Stimulated activated CD4-positive, alpha-beta T cell treated with anti-CD3 and anti-CD28 coated beads, TNF-alpha, amount 100 ng/mL, for 48 hours (primary cell): ENCODE results near the gene CYB561A3.

Experiments used
- DNase-seq, 3 donors: peaks; one replicate each; pipeline ENCODE4 v3.0.0-alpha.2; 2020; ENCODE audit warnings: low read depth in 3 of 3

Gene CYB561A3

GRCh38 chr11:61369372-61370348, 8.0 kb upstream of the CYB561A3 start:
- DNase-seq: no peak

GRCh38 chr11:61368646-61369045, 7.0 kb upstream of the CYB561A3 start:
- DNase-seq: no peak

GRCh38 chr11:61367406-61367805, 5.7 kb upstream of the CYB561A3 start:
- DNase-seq: no peak

- DNase-seq: no peak
Observed at GRCh38 chr11:61364012-61364675, 2.5 kb upstream of the CYB561A3 start.

- DNase-seq: peak in 1 of 3 donors; percentile 8
Observed at GRCh38 chr11:61362542-61362875, 827 bp upstream of the CYB561A3 start.

GRCh38 chr11:61361237-61361740, 393 bp downstream of the CYB561A3 start:
- peak in 1 of 3 donors; percentile 15 for DNase-seq

GRCh38 chr11:61359516-61359915, 2.2 kb downstream of the CYB561A3 start:
- no peak for DNase-seq

- no peak for DNase-seq
Observed at GRCh38 chr11:61358566-61358965, 3.1 kb downstream of the CYB561A3 start.

- no peak for DNase-seq
Observed at GRCh38 chr11:61357894-61358239, 3.8 kb downstream of the CYB561A3 start.

- no peak for DNase-seq
Observed at GRCh38 chr11:61357233-61357893, 4.3 kb downstream of the CYB561A3 start.

GRCh38 chr11:61356706-61357105, 5.0 kb downstream of the CYB561A3 start:
- no peak for DNase-seq

- no peak for DNase-seq
Observed at GRCh38 chr11:61354208-61354607, 7.5 kb downstream of the CYB561A3 start.

- DNase-seq: no peak
Observed at GRCh38 chr11:61353131-61354067, 8.3 kb downstream of the CYB561A3 start.

GRCh38 chr11:61352038-61352437, 9.6 kb downstream of the CYB561A3 start:
- no peak for DNase-seq

GRCh38 chr11:61350803-61351202, 10.9 kb downstream of the CYB561A3 start:
- no peak for DNase-seq

GRCh38 chr11:61350336-61350735, 11.3 kb downstream of the CYB561A3 start:
- no peak for DNase-seq

GRCh38 chr11:61349916-61350315, 11.8 kb downstream of the CYB561A3 start:
- DNase-seq: no peak

GRCh38 chr11:61349189-61349751, 12.4 kb downstream of the CYB561A3 start:
- DNase-seq: no peak

- no peak for DNase-seq
Observed at GRCh38 chr11:61347916-61348461, 13.7 kb downstream of the CYB561A3 start.

- DNase-seq: no peak
Observed at GRCh38 chr11:61345954-61346843, 15.5 kb downstream of the CYB561A3 start.
